Left lung (tissue), 10 donors: ENCODE measurements around the gene ICAM3. TPM values are rescaled to one million over a fixed set of nuclear protein-coding genes. Genes with fewer than 3 reads are reported as not detected.

Experiments used
- ATAC-seq: fragments of 200-7000 bp; cut with Tn5 transposase; one replicate; pipeline ENCODE4 v1.9.1; 2020; ENCODE audit warnings: moderate library complexity
- DNase-seq, 4 donors: peaks; one replicate each; pipeline ENCODE4 v3.0.0-alpha.2; 2013 to 2020
- H3K27ac ChIP-seq, 2 donors: fragments of 200-600 bp; sonication (generic) in 1 of 2; one replicate each; pipeline versions ENCODE4 v1.5.0 to v1.8.0; 2020 to 2021
- H3K27me3 ChIP-seq, 2 donors: fragments of 200-600 bp; sonication (generic) in 1 of 2; one replicate each; pipeline versions ENCODE4 v1.5.0 to v1.8.0; 2020 to 2021
- H3K36me3 ChIP-seq, 2 donors: fragments of 200-600 bp; sonication (generic) in 1 of 2; one replicate each; pipeline versions ENCODE4 v1.5.0 to v1.8.0; 2020 to 2021
- H3K4me1 ChIP-seq, 2 donors: fragments of 200-600 bp; one replicate each; pipeline ENCODE4 v1.8.0; 2021
- H3K4me3 ChIP-seq, 2 donors: fragments of 200-600 bp; sonication (generic) in 1 of 2; one replicate each; pipeline versions ENCODE4 v1.5.0 to v1.8.0; 2020 to 2021; ENCODE audit warnings: mild to moderate bottlenecking in 1 of 2
- H3K9me3 ChIP-seq, 2 donors: fragments of 200-600 bp; sonication (generic) in 1 of 2; one replicate each; pipeline versions ENCODE4 v1.5.0 to v1.8.0; 2020 to 2021
- CTCF ChIP-seq, 2 donors: fragments of 200-600 bp; sonication (generic) in 1 of 2; IDR thresholded peaks; one replicate each; pipeline versions ENCODE4 v1.5.0 to v1.8.0; 2021; ENCODE audit warnings: antibody characterized with exemption in 2 of 2
- intact Hi-C, 2 donors: fragments of 100-400 bp; cut with DNase I; formaldehyde crosslinking; loops; one replicate each; pipeline versions ENCODE4 v1.11.2 to v1.14.2; 2022
- polyA plus RNA-seq, 6 donors: library from polyadenylated mRNA; unstranded; fragments of 120-200 nt; gene quantifications; one replicate each; pipeline ENCODE4 v1.2.1, GENCODE V29; 2013; ENCODE audit not compliant: insufficient read length in 6 of 6
- total RNA-seq, 2 donors: library from RNA; stranded (reverse); fragmentation: NEBNext Ultra II Directional; extraction: Animal tissue kit (Norgen Biotek cat#: 25700); gene quantifications; one replicate each; pipeline ENCODE4 v1.2.1, GENCODE V29; 2021
- donor health status: DM: no; HTN: yes; CAD: no.
- donor health status: DM: no; HTN: no; CAD: no.

The ICAM3 gene
- total and polyA plus RNA-seq, 8 donors = 8.8 to 44.8 (median 11.7) TPM

DNA sequence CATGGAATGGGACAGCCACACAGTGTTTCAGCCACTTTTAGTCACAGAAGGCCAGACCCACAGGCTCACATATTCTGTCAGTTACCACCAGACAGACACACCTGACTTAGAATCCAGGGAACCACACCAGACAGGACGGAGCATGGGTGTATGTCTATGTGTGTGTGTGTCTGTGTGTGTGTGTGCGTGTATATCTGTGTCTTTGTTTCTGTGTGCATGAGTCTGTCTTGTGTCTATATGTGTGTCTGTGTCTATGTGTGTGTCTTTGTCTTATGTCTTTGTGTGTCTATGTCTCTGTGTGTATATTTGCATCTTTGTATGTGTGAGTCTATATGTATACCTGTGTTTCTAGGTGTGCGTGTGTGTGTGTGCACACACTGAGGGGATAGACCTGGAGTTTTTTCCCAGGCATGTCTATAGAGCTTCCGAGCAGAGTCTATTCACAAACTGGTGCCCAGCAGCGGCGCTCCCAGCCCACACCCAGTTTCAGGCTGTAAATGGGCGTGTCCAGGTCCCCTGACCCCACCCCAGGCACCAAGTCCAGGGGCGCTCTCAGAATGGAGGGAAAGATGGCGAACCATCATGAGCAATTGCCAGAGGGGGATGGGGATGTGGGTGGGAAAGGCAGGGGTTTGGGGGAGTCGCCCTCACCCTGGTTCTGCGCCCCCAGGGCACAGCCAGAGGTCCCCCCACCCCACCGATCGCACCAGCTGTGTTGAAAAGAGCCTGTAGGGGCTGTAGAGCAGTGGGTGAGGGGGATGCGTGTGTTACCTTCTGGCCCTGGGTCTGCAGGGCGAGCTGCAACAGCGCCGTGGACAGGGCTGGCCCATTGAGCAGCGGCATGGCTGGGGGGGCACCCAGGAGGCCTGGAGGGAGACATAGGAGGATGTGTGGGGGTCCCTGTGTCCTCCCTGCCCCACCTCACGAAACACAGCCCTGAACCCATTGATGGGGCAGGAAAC lies 17.3 kb downstream of the ICAM3 start:
- Histone ChIP-seq H3K4me3 (no peak overlapping the region), H3K4me1 (no peaks in the 10 kb centered on the region), H3K27me3 (no peaks in the 10 kb centered on the region), H3K36me3 (peaks cover 3 to 100% of the 10 kb centered on the region in 2 donors), H3K27ac (no peak overlapping the region), H3K9me3 (no peaks in the 10 kb centered on the region)
- DNase-seq (no peak), ATAC-seq (no peak)
- intact Hi-C loops = no loop called here
- no peak for TF ChIP-seq CTCF (IDR thresholded peaks at IDR 0.05)

- H3K36me3 ChIP-seq = peaks cover 3 to 100% of the 10 kb centered on the region in 2 donors
- no peak overlapping the region for H3K27ac ChIP-seq
- TF ChIP-seq CTCF (IDR thresholded peaks at IDR 0.05) = no peak
- peaks cover 0 to under 1% of the 10 kb centered on the region in 2 donors for H3K4me1 ChIP-seq
- ATAC-seq = no peak
- no peaks in the 10 kb centered on the region for H3K27me3 ChIP-seq
- no peak overlapping the region for H3K4me3 ChIP-seq
- DNase-seq = no peak
- intact Hi-C loops = no loop called here
- H3K9me3 ChIP-seq = no peaks in the 10 kb centered on the region
These were observed 18.0 kb downstream of the ICAM3 start for GRCh38 chr19:10321417-10321797.

DNA sequence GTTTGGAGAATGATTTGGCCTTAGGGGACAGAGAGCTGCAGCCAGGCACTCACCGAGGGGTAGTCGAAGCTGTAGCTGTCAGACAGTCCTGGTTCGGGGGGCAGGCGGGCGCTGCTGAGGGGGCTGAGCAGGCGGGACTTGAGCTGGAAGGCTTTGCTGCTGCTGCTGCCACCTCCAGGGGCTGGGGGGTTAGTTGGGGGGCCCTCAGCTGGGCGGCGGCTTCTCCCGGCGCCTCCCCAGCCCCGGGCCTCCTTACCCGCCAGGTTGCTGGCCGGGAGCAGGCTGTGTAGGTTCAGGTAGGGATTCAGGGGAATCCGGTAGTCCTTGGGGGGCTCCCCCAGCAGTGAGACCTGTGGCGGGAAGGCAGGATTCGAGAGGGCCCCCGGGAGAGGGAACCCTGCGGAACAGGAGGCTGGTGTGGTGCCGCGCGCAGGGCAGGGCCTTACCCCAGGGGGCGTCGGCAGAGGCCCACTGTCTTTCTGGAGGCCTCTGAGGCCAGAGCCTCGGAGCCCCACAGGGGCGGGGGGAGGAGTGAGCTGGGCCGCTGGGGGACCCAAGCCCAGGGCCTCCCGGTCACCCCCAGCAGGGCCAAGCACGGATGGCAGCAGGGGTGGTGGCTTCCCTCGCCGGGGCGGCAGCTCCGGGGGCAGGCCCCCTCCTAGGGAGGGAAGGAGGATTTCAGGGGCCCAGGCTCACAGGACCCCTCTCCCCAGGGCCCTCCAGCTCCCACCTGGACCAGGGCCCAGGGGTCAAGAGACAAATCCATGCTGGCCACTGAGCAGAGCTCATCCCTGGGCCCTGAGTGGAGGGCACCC lies 18.6 kb downstream of the ICAM3 start:
- no peak overlapping the region for H3K27ac ChIP-seq
- no peak overlapping the region for H3K4me3 ChIP-seq
- H3K36me3 ChIP-seq = peaks cover 3 to 98% of the 10 kb centered on the region in 2 donors
- no peak for TF ChIP-seq CTCF (IDR thresholded peaks at IDR 0.05)
- no peak for DNase-seq
- H3K27me3 ChIP-seq = no peaks in the 10 kb centered on the region
- intact Hi-C loops = no loop called here
- ATAC-seq = no peak
- peaks cover 4 to 6% of the 10 kb centered on the region in 2 donors for H3K4me1 ChIP-seq
- no peaks in the 10 kb centered on the region for H3K9me3 ChIP-seq

- no peaks in the 10 kb centered on the region for H3K9me3 ChIP-seq
- ATAC-seq (no peak), DNase-seq (no peak)
- H3K27ac ChIP-seq = no peak overlapping the region
- H3K36me3 ChIP-seq = peaks cover 0 to 81% of the 10 kb centered on the region in 2 donors
- H3K4me3 ChIP-seq = no peak overlapping the region
- no peaks in the 10 kb centered on the region for H3K27me3 ChIP-seq
- no peak for TF ChIP-seq CTCF (IDR thresholded peaks at IDR 0.05)
- intact Hi-C loops = no loop called here
- H3K4me1 ChIP-seq = peaks cover 4 to 19% of the 10 kb centered on the region in 2 donors
These were observed 20.4 kb downstream of the ICAM3 start for GRCh38 chr19:10318807-10319682.
